NCI-H510A (cell line): ENCODE measurements around the gene GOLGA8G.
"Not testable (repeated sequence)": the region's sequence is repeated elsewhere in the genome, so short reads cannot be mapped to it uniquely, and the experiment has no call there.

Source experiments
- DNase-seq: peaks from one replicate; lab custom pipeline; 2025; lab: John Stamatoyannopoulos, UW

GOLGA8G gene

GRCh38 chr15:28532954-28533353, at the start of gene GOLGA8G:
Gene GOLGA8G (minus strand): TSS chr15:28532971. CDS start chr15:28532909, 62 bp downstream.
- not testable (repeated sequence) for DNase-seq

GRCh38 chr15:28573351-28573750, 40.6 kb upstream of the GOLGA8G start:
- not testable (repeated sequence) for DNase-seq

GRCh38 chr15:28553268-28553667, 20.5 kb upstream of the GOLGA8G start, which contains the start of gene GOLGA6L25:
Gene GOLGA6L25 (plus strand): TSS chr15:28553568. CDS start chr15:28553629, 61 bp downstream.
- DNase-seq = not testable (repeated sequence)

- DNase-seq = not testable (repeated sequence)
Observed at GRCh38 chr15:28515208-28515607, 17.6 kb downstream of the GOLGA8G start.

- not testable (repeated sequence) for DNase-seq
Observed at GRCh38 chr15:28514128-28514527, 18.6 kb downstream of the GOLGA8G start.

GRCh38 chr15:28508217-28508889, 24.4 kb downstream of the GOLGA8G start:
- not testable (repeated sequence) for DNase-seq

GRCh38 chr15:28481340-28481739, 51.4 kb downstream of the GOLGA8G start:
- not testable (repeated sequence) for DNase-seq
